Activated CD4-positive, CD25-positive, alpha-beta regulatory T cell treated with anti-CD3 and anti-CD28 coated beads, Interleukin-2, amount 50 U/mL, for 24 hours (primary cell): Measurements from ENCODE around the gene LGR4.
A peak's percentile ranks its signal among the peaks of the same experiment; 100 is the strongest.
"Not testable (repeated sequence)": the region's sequence is repeated elsewhere in the genome, so short reads cannot be mapped to it uniquely, and the experiment has no call there.

ENCODE experiments used
- ATAC-seq, 2 donors: fragments of 150-1000 bp; cut with Tn5 transposase; one replicate each; pipeline ENCODE4 v1.10.0; 2021; ENCODE audit warnings: mild to moderate bottlenecking in 1 of 2, moderate library complexity in 1 of 2

The LGR4 gene

GRCh38 chr11:27372164-27372563 lies 100.4 kb downstream of the LGR4 start:
- ATAC-seq = no peak

DNA sequence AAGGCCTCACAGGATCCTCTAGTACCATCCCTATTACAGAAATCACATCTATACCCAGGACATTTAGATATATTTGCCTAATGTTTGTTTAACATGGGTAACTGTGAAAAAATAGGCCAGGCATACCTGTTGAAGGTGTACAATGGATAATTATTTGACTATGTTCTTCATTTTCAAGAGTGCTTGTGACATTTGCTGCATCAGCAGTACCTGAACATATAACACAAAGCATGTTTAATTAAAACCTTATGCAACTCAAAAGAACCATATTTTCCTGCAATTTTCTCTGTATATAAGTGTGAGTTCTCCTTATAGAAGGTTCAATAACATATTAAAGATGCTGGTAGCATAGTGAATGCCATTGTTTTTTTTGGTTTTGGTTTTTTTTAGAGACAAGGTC lies 101.1 kb downstream of the LGR4 start:
- no peak for ATAC-seq

GRCh38 chr11:27370374-27370773 lies 102.2 kb downstream of the LGR4 start:
- no peak for ATAC-seq

DNA sequence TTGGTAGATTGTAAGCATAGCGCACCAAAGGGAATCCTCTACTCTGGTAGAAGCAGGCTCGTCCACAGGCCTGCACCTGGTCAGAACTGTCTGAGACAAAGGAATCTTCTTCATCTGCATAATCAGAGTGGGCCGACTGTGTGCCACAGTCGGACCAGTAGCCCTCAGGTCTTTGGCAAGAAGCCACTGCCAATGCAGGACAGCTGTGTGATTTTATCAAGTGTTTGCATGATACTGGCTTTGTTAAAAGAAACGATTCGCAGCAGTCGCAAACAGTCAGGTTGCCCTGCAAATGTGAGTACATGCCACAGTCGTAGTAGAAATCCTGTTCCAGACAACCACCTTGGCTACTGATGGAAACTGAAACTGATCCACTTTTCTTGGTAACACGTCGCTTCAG lies 104.7 kb downstream of the LGR4 start:
- ATAC-seq = no peak

DNA sequence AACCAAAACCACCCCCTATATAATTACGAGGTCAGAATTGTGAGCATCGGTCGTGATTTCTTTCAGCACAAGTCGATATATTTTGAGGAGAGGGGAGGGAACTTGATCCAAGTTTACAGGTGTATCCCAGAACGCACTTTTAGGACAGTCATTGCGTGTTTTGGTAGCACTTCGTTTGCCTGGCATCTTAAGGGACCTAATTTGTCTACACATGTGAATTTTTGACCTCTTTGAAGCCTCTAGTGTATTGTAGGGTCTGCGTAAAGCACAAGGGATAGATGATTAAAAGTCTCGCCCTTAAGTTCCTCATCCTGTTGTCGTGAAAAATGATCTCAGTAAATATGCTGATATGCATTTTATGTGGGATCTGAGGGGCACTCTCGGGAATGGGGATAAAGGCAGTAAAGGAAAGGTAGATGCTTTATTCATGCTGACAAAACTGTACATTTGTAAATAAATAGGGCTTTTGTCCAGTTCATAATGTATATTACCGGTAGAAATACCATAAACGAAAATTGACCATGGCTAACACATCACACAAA lies 108.9 kb downstream of the LGR4 start:
- ATAC-seq = no peak

- ATAC-seq = peak; percentile 97 to 98
These were observed 109.6 kb downstream of the LGR4 start, which contains the start of gene CCDC34 for GRCh38 chr11:27362749-27363575. CCDC34 (minus strand) TSS chr11:27363215; CDS start chr11:27363194, 21 bp downstream.

DNA sequence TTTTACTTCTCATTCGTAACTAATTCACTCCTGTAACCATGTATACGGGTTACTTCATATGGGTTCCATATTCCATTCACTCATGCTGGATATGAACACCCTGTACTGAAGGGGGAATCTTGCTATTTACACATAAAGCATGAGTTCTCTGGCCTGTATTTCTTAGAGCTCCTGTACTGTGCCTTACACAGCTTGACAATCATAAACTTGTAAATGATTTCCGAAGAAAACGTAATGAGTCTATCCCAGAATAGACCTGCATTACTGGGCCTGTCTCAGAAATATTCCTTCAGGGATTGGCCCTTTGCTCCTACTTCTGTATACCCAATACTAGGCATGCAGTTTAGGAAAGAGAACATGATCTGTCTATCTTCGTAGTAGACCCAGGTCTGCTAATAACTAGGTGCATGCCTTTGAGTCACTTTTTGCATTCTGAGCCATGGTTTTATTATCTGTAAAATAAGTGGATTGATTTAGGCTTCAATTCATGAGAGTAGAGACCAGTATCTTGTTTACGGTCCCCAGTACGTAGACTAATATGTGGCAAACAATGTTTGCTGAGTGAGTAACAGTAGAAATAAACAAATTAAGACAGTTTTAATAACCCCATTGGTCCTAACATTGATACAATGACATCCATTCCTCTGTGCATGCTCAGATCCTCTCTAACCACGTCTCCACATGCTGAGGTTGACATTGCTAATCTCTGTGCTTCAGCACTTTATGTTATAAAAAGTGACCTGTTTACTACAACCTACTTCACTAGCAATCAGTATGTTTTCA lies 110.8 kb downstream of the LGR4 start:
- no peak for ATAC-seq

GRCh38 chr11:27358296-27358695 lies 114.3 kb downstream of the LGR4 start:
- ATAC-seq = no peak

- no peak for ATAC-seq
These were observed 115.3 kb downstream of the LGR4 start for GRCh38 chr11:27357250-27357649.

DNA sequence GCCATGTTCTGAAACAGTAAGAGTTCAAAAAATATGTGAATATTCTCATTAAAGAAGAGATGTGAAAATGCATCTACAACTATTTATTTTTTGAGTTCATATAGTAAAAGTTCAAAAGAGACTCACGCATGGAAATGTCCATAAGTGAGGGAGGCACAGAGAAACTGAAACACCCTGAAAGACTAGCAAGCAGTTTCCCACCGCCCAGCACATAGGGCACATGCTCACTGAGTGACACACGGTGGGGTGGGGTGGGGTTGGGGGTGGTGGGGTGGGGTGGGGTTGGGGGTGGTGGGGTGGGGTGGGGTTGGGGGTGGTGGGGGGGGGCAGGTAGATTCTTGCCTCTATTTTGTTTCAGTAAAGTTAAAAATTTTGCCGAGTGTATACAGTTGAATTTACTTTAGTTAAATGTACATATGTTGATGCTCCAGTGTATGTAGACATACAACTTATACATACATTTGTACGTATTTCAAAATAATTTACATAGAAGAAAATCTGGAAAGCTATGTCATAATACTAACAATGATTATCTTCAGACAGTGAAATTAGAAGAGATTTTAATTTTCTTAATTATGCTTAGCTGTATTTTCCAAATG lies 115.9 kb downstream of the LGR4 start:
- no peak for ATAC-seq

- no peak for ATAC-seq
These were observed 117.0 kb downstream of the LGR4 start for GRCh38 chr11:27355575-27356104.

DNA sequence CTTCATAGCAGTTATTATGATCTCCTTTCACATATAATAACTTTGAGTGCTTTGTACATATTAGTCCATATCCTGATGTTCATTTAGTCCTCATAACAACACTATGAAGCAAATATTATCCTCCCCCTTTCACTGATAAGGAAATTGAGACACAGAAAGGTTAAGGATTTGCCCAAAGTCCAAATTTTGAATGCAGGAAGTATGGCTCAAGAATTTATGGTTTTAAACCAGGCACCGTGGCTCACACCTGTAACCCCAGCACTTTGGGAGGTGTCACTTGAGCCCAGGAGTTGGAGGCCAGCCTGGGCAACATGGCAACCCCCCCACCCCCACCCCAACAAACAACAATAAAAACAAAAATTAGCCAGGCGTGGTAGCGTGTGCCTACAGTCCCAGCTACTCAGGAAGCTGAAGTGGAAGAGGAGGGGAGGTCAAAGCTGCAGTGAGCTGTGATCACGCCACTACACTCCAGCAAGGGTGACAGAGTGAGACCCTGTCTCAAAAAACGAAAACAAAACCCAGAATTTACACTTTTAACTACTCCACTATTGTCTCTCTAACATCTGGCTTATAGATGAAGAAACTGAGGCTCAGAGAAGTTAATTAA lies 118.1 kb downstream of the LGR4 start:
- ATAC-seq = no peak

GRCh38 chr11:27353593-27354358 lies 118.8 kb downstream of the LGR4 start:
- ATAC-seq = peak in 1 of 2 donors; percentile 41

DNA sequence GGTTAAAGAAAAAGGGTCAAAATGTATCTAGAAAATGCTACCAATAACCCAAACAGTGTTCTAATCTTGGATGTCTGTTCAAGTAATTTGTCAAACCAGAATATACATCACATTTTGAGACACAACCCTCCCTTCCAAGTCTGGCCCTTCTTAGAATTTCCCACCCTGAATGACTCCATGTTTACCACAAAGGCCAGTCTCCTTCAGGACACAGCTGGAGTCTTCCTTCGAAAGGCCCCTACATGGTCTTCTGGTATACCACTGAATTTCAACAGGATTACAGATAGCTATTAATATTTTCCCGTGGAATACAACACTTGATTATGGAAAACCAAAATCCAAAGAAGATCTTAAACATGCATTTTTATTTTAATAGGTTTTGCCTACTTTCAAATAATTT lies 119.8 kb downstream of the LGR4 start:
- ATAC-seq = no peak

- ATAC-seq = no peak
These were observed 122.1 kb downstream of the LGR4 start for GRCh38 chr11:27350511-27350910.

DNA sequence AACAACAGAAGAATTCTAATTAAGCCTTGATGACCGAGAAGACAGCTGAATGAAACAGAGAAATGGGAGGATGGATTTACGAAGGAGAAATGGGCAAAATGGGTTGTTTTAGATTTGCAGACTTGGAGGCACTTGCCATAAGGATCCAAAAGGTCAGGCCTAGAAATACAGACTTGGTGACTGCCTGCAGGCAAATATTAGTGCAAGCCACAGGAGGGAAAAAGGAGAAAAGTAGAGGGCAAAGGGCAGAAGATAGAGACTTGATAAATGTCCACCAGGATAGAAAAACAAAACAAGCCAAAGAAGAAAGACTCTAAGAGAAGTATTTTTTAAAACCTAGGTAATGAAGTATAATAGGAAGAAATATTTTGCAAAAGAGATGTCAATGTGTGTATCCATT lies 122.7 kb downstream of the LGR4 start:
- no peak for ATAC-seq

- ATAC-seq = no peak
These were observed 124.2 kb downstream of the LGR4 start for GRCh38 chr11:27348340-27348873.

DNA sequence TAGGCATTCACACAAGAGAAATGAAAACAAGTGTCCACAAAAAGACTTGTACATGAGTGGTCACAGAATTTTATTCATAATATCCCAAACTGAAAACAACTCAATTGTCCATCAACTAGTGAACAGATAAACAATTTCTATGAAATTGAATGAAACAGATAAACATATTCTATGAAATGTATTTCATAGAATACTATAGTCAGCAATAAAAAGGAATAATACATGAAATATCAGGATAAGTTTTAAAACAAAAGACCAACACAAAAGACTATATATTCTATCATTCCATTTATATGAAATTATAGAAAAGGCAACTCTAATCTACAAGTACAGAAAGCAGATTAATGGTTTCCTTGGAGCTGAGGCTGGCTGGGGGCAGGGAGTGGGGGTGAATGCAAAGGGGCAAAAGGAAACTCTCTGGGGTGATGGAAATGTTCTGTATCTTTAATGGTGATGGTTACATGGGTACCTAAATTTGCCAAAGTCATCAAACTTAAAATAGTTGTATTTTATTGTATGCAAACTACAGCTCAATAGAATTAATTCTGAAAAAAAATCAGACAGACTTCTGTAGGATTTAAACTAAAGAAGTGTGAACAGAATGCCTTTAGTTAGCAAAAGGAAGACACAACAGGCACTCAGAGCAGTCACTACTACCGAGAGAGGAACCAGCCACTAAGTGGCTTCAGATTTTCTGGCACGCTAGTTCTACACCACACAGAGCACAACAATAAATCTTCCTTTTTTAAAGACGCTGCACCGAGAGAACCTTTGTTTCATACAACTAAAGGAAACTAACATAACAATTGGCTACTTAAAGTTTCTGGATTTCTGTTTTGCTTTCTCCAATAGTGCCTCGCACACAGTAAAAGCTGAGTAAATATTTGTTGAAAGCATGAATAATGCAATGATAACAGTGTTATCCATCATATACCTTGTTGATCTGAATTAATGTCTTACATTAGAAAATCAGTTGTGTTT lies 124.9 kb downstream of the LGR4 start:
- no peak for ATAC-seq

DNA sequence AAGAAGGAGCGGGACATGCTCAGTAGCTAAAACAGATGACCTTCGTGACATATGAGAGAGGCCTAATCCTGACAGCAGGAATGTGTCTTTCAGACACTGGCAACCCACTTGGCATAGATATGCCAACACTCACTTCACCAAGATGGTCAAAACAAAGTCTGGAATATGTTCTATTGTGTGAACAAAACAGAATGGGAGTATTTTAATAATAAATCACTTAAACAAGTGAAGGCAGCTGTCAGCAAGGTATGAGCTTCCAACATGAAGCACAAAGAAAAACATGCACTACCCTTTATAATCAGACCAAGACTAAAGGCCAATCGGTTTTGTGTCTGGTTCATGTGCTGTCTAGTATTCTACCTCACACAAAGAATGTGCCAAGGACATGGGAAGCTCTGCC lies 132.6 kb downstream of the LGR4 start:
- ATAC-seq = no peak

GRCh38 chr11:27334764-27335163 lies 137.8 kb downstream of the LGR4 start:
- not testable (repeated sequence) for ATAC-seq
